Neural progenitor cell (in vitro differentiated cells): Measurements from ENCODE around the gene FGD3. TPM values are rescaled to one million over a fixed set of nuclear protein-coding genes. Genes with fewer than 3 reads are reported as not detected.

Experiments
- DNase-seq: peaks from one replicate; pipeline ENCODE4 v3.0.0-alpha.2; 2016; ENCODE audit warnings: low spot score
- H2AFZ ChIP-seq: fragments of 200-600 bp; sonication (generic); replicated peaks from 2 replicates; pipeline ENCODE4 v1.6.1; 2016; ENCODE audit warnings: antibody characterized with exemption
- H3F3A ChIP-seq: fragments of 200-600 bp; sonication (generic); 2 replicates; pipeline ENCODE4 v1.6.1; 2016; ENCODE audit warnings: antibody characterized with exemption, low read depth
- H3K27ac ChIP-seq: fragments of 200-600 bp; sonication (generic); 2 replicates; pipeline ENCODE4 v1.5.1; 2016; ENCODE audit warnings: mild to moderate bottlenecking
- H3K27me3 ChIP-seq: fragments of 200-600 bp; sonication (generic); 2 replicates; pipeline ENCODE4 v1.6.1; 2016; ENCODE audit warnings: mild to moderate bottlenecking, moderate library complexity
- H3K36me3 ChIP-seq: fragments of 200-600 bp; sonication (generic); 2 replicates; pipeline ENCODE4 v1.5.1; 2016
- H3K4me1 ChIP-seq: fragments of 200-600 bp; sonication (generic); 2 replicates; pipeline ENCODE4 v1.6.1; 2016; ENCODE audit warnings: mixed run types
- H3K4me2 ChIP-seq: fragments of 200-600 bp; sonication (generic); 2 replicates; pipeline ENCODE4 v1.6.1; 2016
- H3K4me3 ChIP-seq: fragments of 200-600 bp; sonication (generic); 2 replicates; pipeline ENCODE4 v1.5.1; 2016
- H3K79me2 ChIP-seq: fragments of 200-600 bp; sonication (generic); 2 replicates; pipeline ENCODE4 v1.6.1; 2016; ENCODE audit warnings: low read depth
- H3K9ac ChIP-seq: fragments of 200-600 bp; sonication (generic); 2 replicates; pipeline ENCODE4 v1.6.1; 2016
- H3K9me3 ChIP-seq: fragments of 200-600 bp; sonication (generic); 2 replicates; pipeline ENCODE4 v1.5.1; 2016; ENCODE audit warnings: low read depth
- H4K20me1 ChIP-seq: fragments of 200-600 bp; sonication (generic); 2 replicates; pipeline ENCODE4 v1.6.1; 2016; ENCODE audit warnings: low read depth
- H3K27ac Mint-ChIP-seq: 3 replicates; pipeline ENCODE4 v1.8.0; 2021; ENCODE audit warnings: mixed read lengths
- H3K27me3 Mint-ChIP-seq: 2 replicates; pipeline ENCODE4 v1.8.0; 2022; ENCODE audit warnings: low read depth, mild to moderate bottlenecking, inconsistent platforms, moderate library complexity, mixed read lengths; ENCODE audit not compliant: insufficient read depth
- H3K36me3 Mint-ChIP-seq: 3 replicates; pipeline ENCODE4 v1.8.0; 2021; ENCODE audit warnings: mixed read lengths
- H3K4me1 Mint-ChIP-seq: 3 replicates; pipeline ENCODE4 v1.8.0; 2021; ENCODE audit warnings: mixed read lengths
- H3K4me3 Mint-ChIP-seq: 3 replicates; pipeline ENCODE4 v1.8.0; 2021; ENCODE audit warnings: mild to moderate bottlenecking, moderate library complexity, mixed read lengths
- H3K9me3 Mint-ChIP-seq: 3 replicates; pipeline ENCODE4 v1.8.0; 2020; ENCODE audit warnings: mixed read lengths
- CTCF ChIP-seq: fragments of 200-600 bp; sonication (generic); IDR thresholded peaks from 2 replicates; pipeline ENCODE4 v1.5.1; 2017; ENCODE audit warnings: antibody characterized with exemption, mild to moderate bottlenecking
- EZH2 ChIP-seq: fragments of 200-600 bp; sonication (generic); IDR thresholded peaks from 2 replicates; pipeline ENCODE4 v1.6.1; 2017; ENCODE audit warnings: antibody characterized with exemption, mild to moderate bottlenecking, moderate library complexity
- EZH2phosphoT487 ChIP-seq: fragments of 200-600 bp; sonication (generic); IDR thresholded peaks from 2 replicates; pipeline ENCODE4 v1.6.1; 2017; ENCODE audit warnings: antibody characterized with exemption
- total RNA-seq: library from RNA; depleted of rRNA; stranded (reverse); fragments of >200 nt; gene quantifications from 2 replicates; pipeline ENCODE4 v1.2.3, GENCODE V29; 2015; ENCODE audit warnings: low replicate concordance

The FGD3 gene
- total RNA-seq, 1 donor from 2014 or later: 0.56 TPM

- H3K9me3 Mint-ChIP-seq: no peaks in the 10 kb centered on the region
- H3F3A ChIP-seq: no peaks in the 10 kb centered on the region
- H3K4me3 Mint-ChIP-seq: no peak overlapping the region
- TF ChIP-seq EZH2 (no peak), EZH2phosphoT487 (no peak), CTCF (no peak)
- H3K27ac ChIP-seq: no peak overlapping the region
- peaks cover 6% of the 10 kb centered on the region for H3K4me1 Mint-ChIP-seq
- no peak overlapping the region for H3K4me2 ChIP-seq
- no peaks in the 10 kb centered on the region for H3K79me2 ChIP-seq
- H3K9ac ChIP-seq: no peak overlapping the region
- H3K9me3 ChIP-seq: no peaks in the 10 kb centered on the region
- H3K4me3 ChIP-seq: no peak overlapping the region
- no peak for DNase-seq
- H3K36me3 ChIP-seq: no peaks in the 10 kb centered on the region
- no peak overlapping the region for H2AFZ ChIP-seq
- H3K27ac Mint-ChIP-seq: no peak overlapping the region
- H4K20me1 ChIP-seq: no peaks in the 10 kb centered on the region
- peaks cover 6% of the 10 kb centered on the region for H3K27me3 Mint-ChIP-seq
- H3K27me3 ChIP-seq: no peaks in the 10 kb centered on the region
- H3K4me1 ChIP-seq: no peaks in the 10 kb centered on the region
- no peaks in the 10 kb centered on the region for H3K36me3 Mint-ChIP-seq
Measured at GRCh38 chr9:93028448-93029006, 81.2 kb downstream of the FGD3 start.

GRCh38 chr9:93030642-93031628, 83.6 kb downstream of the FGD3 start:
- no peak overlapping the region for H3K4me3 Mint-ChIP-seq
- DNase-seq: no peak
- Histone ChIP-seq H3K9ac (no peak overlapping the region), H3K9me3 (no peaks in the 10 kb centered on the region), H3K4me2 (no peak overlapping the region), H3K79me2 (no peaks in the 10 kb centered on the region), H3K4me1 (no peaks in the 10 kb centered on the region), H3K27ac (no peak overlapping the region), H2AFZ (no peak overlapping the region), H3K4me3 (no peak overlapping the region), H3K36me3 (no peaks in the 10 kb centered on the region), H4K20me1 (no peaks in the 10 kb centered on the region), H3K27me3 (no peaks in the 10 kb centered on the region), H3F3A (no peaks in the 10 kb centered on the region)
- H3K27me3 Mint-ChIP-seq: peaks cover 6% of the 10 kb centered on the region
- peaks cover 8% of the 10 kb centered on the region for H3K4me1 Mint-ChIP-seq
- TF ChIP-seq EZH2 (no peak), EZH2phosphoT487 (no peak), CTCF (no peak)
- H3K36me3 Mint-ChIP-seq: no peaks in the 10 kb centered on the region
- H3K27ac Mint-ChIP-seq: no peak overlapping the region
- H3K9me3 Mint-ChIP-seq: no peaks in the 10 kb centered on the region

GRCh38 chr9:93031629-93032430, 84.5 kb downstream of the FGD3 start:
- H4K20me1 ChIP-seq: no peaks in the 10 kb centered on the region
- H2AFZ ChIP-seq: no peak overlapping the region
- no peaks in the 10 kb centered on the region for H3K4me1 ChIP-seq
- H3K36me3 ChIP-seq: no peaks in the 10 kb centered on the region
- no peak overlapping the region for H3K4me3 ChIP-seq
- Mint-ChIP-seq H3K4me3 (no peak overlapping the region), H3K27me3 (peaks cover 8% of the 10 kb centered on the region), H3K9me3 (no peaks in the 10 kb centered on the region), H3K27ac (no peak overlapping the region), H3K36me3 (no peaks in the 10 kb centered on the region), H3K4me1 (peaks cover 8% of the 10 kb centered on the region)
- H3K4me2 ChIP-seq: no peak overlapping the region
- no peaks in the 10 kb centered on the region for H3K9me3 ChIP-seq
- no peak overlapping the region for H3K27ac ChIP-seq
- no peaks in the 10 kb centered on the region for H3K27me3 ChIP-seq
- no peaks in the 10 kb centered on the region for H3K79me2 ChIP-seq
- DNase-seq: no peak
- no peaks in the 10 kb centered on the region for H3F3A ChIP-seq
- TF ChIP-seq CTCF (no peak), EZH2phosphoT487 (no peak), EZH2 (no peak)
- H3K9ac ChIP-seq: no peak overlapping the region
